OCI-LY7 (cell line): ENCODE data around the gene ANKDD1B.

Source experiments
- CTCF ChIP-seq: fragments of 200-600 bp; sonication (generic); conservative IDR thresholded peaks from 2 replicates; pipeline ENCODE4 v1.5.1; 2014; ENCODE audit warnings: mild to moderate bottlenecking, antibody characterized with exemption, low read length, moderate library complexity, mixed read lengths
- EZH2phosphoT487 ChIP-seq: fragments of 200-600 bp; sonication (generic); IDR thresholded peaks from 2 replicates; pipeline ENCODE4 v1.6.1; 2018; ENCODE audit warnings: low read depth, borderline replicate concordance, mild to moderate bottlenecking, mixed run types, antibody characterized with exemption, low read length, moderate library complexity, mixed read lengths

DNA sequence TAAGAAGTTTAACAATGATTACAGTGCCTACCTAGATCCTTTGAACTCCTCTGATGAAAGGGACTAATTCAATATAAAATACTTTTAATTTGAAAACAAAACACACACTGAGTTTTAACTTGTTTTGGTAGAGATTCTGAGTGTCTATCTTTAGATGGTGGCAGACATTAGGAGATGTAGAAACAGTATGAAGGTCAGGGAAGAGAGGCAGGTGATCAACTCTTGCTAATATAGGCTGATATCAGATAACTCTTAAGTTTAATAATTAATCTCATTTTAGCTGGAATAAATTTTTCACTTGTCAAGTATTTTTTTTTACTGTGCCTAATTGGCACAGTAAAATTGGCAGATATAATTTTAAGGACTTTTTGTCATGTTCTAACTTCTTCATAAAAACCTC, 75.2 kb downstream of the ANKDD1B start:
- TF ChIP-seq CTCF (no peak), EZH2phosphoT487 (no peak)
